Pancreas (tissue), 10 donors: ENCODE results near the gene GPR39. TPM values are rescaled to one million over a fixed set of nuclear protein-coding genes. Genes with fewer than 3 reads are reported as not detected.
"Not testable (repeated sequence)": the region's sequence is repeated elsewhere in the genome, so short reads cannot be mapped to it uniquely, and the experiment has no call there.

ENCODE experiments used
- ATAC-seq, 4 donors: fragments of 200-7000 bp; cut with Tn5 transposase; one replicate each; pipeline versions ENCODE4 v1.8.0 to v1.9.1; 2020; ENCODE audit warnings: mild to moderate bottlenecking in 4 of 4, moderate library complexity in 4 of 4
- DNase-seq, 6 donors: peaks; one replicate each; pipeline ENCODE4 v3.0.0-alpha.2; 2020
- FAIRE-seq: peaks from 2 replicates; lab custom pipeline; 2012; peaks lifted over from hg19 to GRCh38; lab: Jason Lieb, UNC
- H3K27ac ChIP-seq, 4 donors: fragments of 200-600 bp; sonication (generic); 1 replicate in 3 of 4; 2 replicates in 1 of 4; pipeline versions ENCODE4 v1.5.0 to v1.8.0; 2020
- H3K27me3 ChIP-seq, 4 donors: fragments of 200-600 bp; one replicate each; pipeline ENCODE4 v1.8.0; 2021
- H3K36me3 ChIP-seq, 3 donors: fragments of 200-600 bp; sonication (generic) in 1 of 3; one replicate each; pipeline versions ENCODE4 v1.5.0 to v1.8.0; 2020 to 2021
- H3K4me1 ChIP-seq, 3 donors: fragments of 200-600 bp; one replicate each; pipeline ENCODE4 v1.8.0; 2021
- H3K4me3 ChIP-seq, 4 donors: fragments of 200-600 bp; sonication (generic) in 2 of 4; one replicate each; pipeline versions ENCODE4 v1.5.0 to v1.8.0; 2020 to 2021
- H3K9me3 ChIP-seq, 4 donors: fragments of 200-600 bp; one replicate each; pipeline ENCODE4 v1.8.0; 2021
- CTCF ChIP-seq, 4 donors: fragments of 200-600 bp; sonication (generic) in 3 of 4; IDR thresholded peaks; one replicate each; pipeline versions ENCODE4 v1.5.0 to v1.8.0; 2021; ENCODE audit warnings: antibody characterized with exemption in 4 of 4
- WGBS, 2 donors: extraction: QIAGEN DNeasy Blood & Tissue Kit; methylation state at CpG; one replicate each; pipeline ENCODE4 v1.1.7; 2013; 5-methylcytosine and 5-hydroxymethylcytosine counted together
- intact Hi-C, 3 donors: fragments of 100-400 bp; cut with DNase I; formaldehyde crosslinking; loops; one replicate each; pipeline versions ENCODE4 v1.11.1 to v1.14.2; 2022
- polyA plus RNA-seq, 2 donors: library from polyadenylated mRNA; stranded (reverse); fragments of 200-250 nt; gene quantifications; one replicate each; pipeline ENCODE4 v1.2.3, GENCODE V29; 2013
- total RNA-seq, 6 donors: library from RNA; stranded (reverse); fragmentation: NEBNext Ultra II Directional in 4 of 6; extraction: Animal tissue kit (Norgen Biotek cat#: 25700) in 4 of 6; gene quantifications; one replicate each; pipeline versions ENCODE4 v1.2.1 to v1.2.4, GENCODE V29; 2021 to 2023
- donor health status: healthy with polysubstance abuse.
- donor health status: DM: no; HTN: no; CAD: no; lungs with moderate emphysema.
- donor health status: DM: no; HTN: no; CAD: no.
- donor health status: control.
- donor health status: control.
- donor health status: Bipolar disorder and iron deficiency.
- donor health status: DM: yes; HTN: yes; CAD: no.
- donor health status: DM: no; HTN: no; CAD: no.
- donor health status: DM: no; HTN: no; CAD: no.
- donor health status: DM: yes; HTN: yes; CAD: no.

The GPR39 gene
- total and polyA plus RNA-seq, 8 donors = 2.3 to 8.1 (median 3.9) TPM

DNA sequence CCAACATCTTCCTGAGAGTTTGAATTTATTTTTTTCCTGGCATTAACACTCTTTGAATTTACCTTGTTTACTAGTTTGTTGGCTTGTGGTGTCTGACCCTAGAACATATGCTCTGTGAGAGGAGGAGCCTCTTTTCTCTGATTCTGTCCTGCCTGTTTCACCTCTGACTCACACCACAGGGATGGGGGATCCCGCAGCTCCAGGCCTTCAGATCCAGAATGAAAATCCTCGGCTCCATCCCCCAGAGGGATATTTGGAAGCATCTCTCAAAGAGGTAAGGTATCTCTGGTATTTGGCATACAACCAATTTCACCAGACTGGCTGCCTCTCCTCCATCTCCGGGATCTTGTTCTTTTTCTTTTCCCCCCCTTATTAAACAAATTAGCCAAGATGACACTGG is 104.7 kb downstream of the GPR39 start:
- Histone ChIP-seq H3K36me3 (no peaks in the 10 kb centered on the region), H3K27me3 (no peaks in the 10 kb centered on the region), H3K9me3 (no peaks in the 10 kb centered on the region), H3K4me1 (no peaks in the 10 kb centered on the region), H3K27ac (no peak overlapping the region), H3K4me3 (no peak overlapping the region)
- DNase-seq = no peak
- FAIRE-seq = no peak
- WGBS, 2 donors = 81 to 82% methylated on average over 3 of the region's 3 CpGs
- intact Hi-C loops = no loop called here
- ATAC-seq = no peak
- no peak for TF ChIP-seq CTCF (IDR thresholded peaks at IDR 0.05)

- H3K4me3 ChIP-seq = no peak overlapping the region
- DNase-seq (no peak), FAIRE-seq (no peak), ATAC-seq (no peak)
- 76% methylated on average over 4 of the region's 4 CpGs for WGBS, 2 donors
- H3K27ac ChIP-seq = no peak overlapping the region
- TF ChIP-seq CTCF (IDR thresholded peaks at IDR 0.05) = no peak
- no peaks in the 10 kb centered on the region for H3K9me3 ChIP-seq
- H3K27me3 ChIP-seq = no peaks in the 10 kb centered on the region
- H3K36me3 ChIP-seq = no peaks in the 10 kb centered on the region
- intact Hi-C loops = no loop called here
- H3K4me1 ChIP-seq = no peaks in the 10 kb centered on the region
Observed at GRCh38 chr2:132522901-132523300, 106.3 kb downstream of the GPR39 start.

- WGBS, 2 donors = 68 to 71% methylated on average over 1 of the region's 1 CpG
- not testable (repeated sequence) for FAIRE-seq
Observed at GRCh38 chr2:132537061-132537460, 120.5 kb downstream of the GPR39 start.

DNA sequence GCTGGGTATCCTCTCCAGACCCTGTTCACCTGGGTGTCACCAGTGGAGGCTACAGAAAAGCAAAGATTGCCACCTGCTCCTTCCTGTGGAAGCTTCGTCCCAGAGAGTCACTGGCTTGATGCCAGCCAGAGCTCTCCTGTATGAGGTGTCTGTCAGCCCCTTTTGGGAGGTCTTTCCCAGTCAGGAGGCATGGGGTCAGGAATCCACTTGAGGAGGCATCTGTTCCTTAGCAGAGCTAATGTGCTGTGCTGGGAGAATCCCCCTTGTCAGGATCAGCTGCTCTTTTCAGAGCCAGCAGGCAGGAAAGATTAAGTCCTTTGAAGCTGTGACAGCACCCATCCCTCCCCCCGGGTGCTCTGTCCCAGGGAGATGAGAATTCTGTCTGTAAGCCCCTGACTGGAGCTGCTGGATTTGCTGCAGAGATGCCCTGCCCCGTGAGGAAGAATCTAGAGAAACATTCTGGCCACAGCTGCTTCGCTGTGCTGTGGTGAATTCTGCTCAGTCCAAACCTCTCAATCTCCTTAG is 121.8 kb downstream of the GPR39 start:
- intact Hi-C loops = no loop called here
- TF ChIP-seq CTCF (IDR thresholded peaks at IDR 0.05) = no peak
- no peak overlapping the region for H3K4me3 ChIP-seq
- FAIRE-seq (no peak), ATAC-seq (no peak), DNase-seq (no peak)
- 76% methylated on average over 4 of the region's 4 CpGs for WGBS, 2 donors
- no peaks in the 10 kb centered on the region for H3K4me1 ChIP-seq
- H3K27ac ChIP-seq = no peak overlapping the region
- H3K36me3 ChIP-seq = no peaks in the 10 kb centered on the region
- H3K9me3 ChIP-seq = no peaks in the 10 kb centered on the region
- H3K27me3 ChIP-seq = no peaks in the 10 kb centered on the region

More at GRCh38 chr2:132537061-132537460, 120.5 kb downstream of the GPR39 start:
- DNase-seq, H3K9me3 ChIP-seq, H3K27ac ChIP-seq, H3K4me3 ChIP-seq, ATAC-seq, H3K4me1 ChIP-seq, intact Hi-C loops, H3K36me3 ChIP-seq, H3K27me3 ChIP-seq: not testable (repeated sequence)

GRCh38 chr2:132540166-132540565 is 123.6 kb downstream of the GPR39 start:
- ATAC-seq = no peak
- FAIRE-seq = no peak
- H3K27ac ChIP-seq = no peak overlapping the region
- H3K27me3 ChIP-seq = no peaks in the 10 kb centered on the region
- 91 to 94% methylated on average over 4 of the region's 4 CpGs for WGBS, 2 donors
- no peaks in the 10 kb centered on the region for H3K4me1 ChIP-seq
- no peaks in the 10 kb centered on the region for H3K36me3 ChIP-seq
- intact Hi-C loops = loop anchor here in 1 of 3 donors (5.0 kb wide), 1 partner anchor 632 kb away; no protein-coding TSS in a partner anchor
- no peaks in the 10 kb centered on the region for H3K9me3 ChIP-seq
- H3K4me3 ChIP-seq = no peak overlapping the region
- DNase-seq = no peak
- TF ChIP-seq CTCF (IDR thresholded peaks at IDR 0.05) = no peak
